Stimulated activated CD4-positive, alpha-beta T cell treated with anti-CD3 and anti-CD28 coated beads, Interleukin-4, amount 100 ng/mL, for 48 hours (primary cell): ENCODE results near the gene EIF4ENIF1.
"Not testable (repeated sequence)": the region's sequence is repeated elsewhere in the genome, so short reads cannot be mapped to it uniquely, and the experiment has no call there.

Experiments used
- DNase-seq, 2 donors: peaks; one replicate each; pipeline ENCODE4 v3.0.0-alpha.2; 2020; ENCODE audit warnings: low read depth in 2 of 2

EIF4ENIF1 gene

DNA sequence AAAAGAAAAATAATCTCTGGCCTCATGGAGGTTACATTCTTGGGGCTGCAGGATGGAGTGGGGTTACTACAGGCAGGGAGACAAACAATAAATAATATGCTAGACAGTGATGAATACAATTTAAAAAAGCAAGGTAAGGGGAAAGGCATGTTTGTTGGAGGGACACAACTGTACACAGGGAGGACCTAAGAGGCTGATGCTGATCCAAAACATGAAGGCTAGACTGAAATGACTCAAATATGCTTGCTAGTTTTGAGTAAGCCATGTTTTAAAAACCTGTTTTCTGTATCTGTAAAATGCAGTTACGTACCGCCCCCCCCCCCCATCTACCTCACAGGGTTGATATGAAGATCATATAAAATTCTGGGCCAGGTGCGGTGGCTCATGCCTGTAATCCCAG lies 44.0 kb downstream of the EIF4ENIF1 start:
- no peak for DNase-seq

DNA sequence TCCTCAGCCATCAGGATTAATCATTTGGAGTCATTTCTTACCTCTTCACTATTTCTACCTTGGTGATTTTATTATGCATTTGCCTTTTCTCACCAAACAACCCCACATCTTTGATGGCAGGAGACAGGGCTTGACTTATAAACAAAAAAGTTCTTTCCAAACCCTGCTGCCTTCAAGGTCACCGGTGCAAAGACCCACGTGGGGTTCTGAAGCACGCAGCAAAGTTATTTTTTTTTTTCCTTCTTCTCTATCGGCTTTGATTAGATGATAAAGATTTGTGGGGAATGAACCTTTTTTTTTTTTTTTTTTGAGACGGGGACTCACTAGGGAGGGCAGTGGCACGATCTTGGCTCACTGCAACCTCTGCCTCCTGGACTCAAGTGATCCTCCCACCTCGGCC lies 46.1 kb downstream of the EIF4ENIF1 start:
- DNase-seq = no peak

DNA sequence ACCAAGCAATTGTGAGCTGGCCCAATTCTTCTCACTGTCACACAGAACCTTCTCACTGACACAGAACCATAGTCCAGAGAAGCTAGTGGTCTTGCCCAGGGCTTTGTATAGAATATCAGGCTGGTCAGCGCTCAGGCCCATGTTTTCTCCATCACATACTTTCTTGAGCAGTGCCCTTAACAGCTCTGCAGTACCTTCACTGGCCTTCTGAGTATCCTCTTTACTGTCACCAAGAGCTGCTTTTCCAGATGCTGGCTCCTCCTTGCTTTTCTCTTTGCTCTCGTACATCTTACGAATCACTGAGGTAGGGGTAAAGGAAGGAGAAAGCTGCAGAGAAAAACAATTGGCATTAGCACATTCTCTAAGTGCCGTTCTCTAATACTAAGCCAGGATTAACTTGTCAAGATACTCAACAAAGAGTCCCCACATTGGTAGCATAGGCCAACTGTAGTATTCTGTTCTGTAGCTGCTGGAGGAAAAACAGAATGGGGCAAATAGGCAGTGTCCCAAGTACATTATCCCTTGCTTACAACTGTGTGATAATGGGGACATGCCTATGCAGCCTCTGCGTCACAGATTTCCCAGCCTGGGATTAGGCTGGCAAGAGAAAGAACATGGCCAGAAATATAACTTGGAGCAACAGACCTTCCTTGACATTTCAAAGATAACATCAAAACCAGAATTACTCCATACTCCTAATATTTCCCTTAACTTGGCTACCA lies 46.7 kb downstream of the EIF4ENIF1 start:
- DNase-seq = no peak

DNA sequence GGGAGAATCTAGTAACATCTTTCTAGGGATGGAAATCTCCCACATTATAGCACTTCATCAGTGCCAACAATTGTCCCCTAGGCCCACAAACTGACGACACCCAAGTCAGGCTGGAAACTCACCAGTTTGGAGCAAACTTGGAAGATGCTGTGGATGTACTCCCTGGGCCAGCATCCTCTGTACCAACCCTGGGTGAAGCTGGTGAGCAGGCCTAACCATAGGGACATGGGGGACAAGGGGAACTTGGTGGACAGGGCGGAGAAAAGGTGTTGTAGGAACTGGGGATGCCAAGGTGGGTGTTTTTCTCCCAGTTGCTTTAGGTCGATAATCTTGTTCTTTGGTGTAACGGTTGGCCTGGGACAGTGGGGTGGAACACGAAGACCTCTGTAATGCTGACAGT lies 48.0 kb downstream of the EIF4ENIF1 start:
- DNase-seq = no peak

DNA sequence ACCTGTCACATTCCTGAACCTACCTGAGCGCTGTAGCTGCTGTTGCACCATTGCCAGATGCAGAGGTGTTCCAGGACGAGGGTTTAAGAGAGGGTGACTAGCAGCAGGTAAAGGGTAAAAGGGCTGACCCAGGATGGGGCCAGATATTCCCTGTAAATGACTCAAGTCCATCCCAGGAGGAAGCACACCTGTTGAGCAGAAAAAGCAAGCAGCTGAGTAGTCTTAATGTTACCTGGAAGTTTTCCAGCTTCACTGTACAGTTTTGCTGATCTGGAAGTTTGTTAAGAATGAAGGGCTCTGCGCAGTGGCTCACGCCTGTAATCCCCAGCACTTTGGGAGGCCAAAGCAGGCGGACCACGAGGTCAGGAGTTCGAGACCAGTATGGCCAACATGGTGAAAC lies 49.0 kb downstream of the EIF4ENIF1 start:
- no peak for DNase-seq

DNA sequence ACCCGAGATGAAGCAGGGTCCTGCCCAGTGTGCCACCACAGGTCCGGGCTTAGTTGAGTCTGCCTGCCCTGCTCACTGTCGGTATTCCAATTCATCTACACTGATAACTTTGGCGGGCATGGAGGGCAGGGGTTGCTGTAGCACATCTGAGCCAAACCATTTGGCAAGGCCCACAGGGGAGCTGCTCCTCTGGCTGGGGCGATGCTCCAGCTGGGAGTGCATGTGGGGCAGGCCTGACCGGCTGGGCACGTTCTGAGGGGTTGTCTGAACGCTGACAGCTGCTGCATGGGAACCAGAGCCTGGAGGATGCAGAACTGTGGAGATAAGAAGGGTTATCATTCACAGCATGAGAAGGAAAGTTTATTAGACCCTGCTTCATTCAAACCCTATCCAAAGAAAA lies 49.8 kb downstream of the EIF4ENIF1 start:
- DNase-seq = no peak

DNA sequence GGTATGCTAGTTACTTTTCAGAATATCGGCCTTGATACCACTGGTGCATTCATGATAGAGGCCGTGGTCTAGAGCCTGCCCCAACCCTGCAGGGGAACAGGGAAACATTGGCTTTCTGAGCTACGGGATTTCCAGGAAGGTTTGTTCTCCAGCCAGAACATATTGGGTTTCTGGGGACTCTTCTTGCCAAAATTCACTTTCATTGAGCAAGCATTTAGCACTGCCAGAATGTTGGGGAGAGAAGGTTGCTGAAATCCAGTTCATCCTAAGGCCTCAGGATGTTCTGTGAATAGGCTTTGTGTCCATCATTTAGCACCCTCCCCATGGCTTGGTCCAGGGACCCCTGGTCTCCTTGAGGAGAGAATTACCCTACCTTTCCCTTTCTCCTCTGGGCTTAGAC lies 53.5 kb downstream of the EIF4ENIF1 start:
- no peak for DNase-seq

DNA sequence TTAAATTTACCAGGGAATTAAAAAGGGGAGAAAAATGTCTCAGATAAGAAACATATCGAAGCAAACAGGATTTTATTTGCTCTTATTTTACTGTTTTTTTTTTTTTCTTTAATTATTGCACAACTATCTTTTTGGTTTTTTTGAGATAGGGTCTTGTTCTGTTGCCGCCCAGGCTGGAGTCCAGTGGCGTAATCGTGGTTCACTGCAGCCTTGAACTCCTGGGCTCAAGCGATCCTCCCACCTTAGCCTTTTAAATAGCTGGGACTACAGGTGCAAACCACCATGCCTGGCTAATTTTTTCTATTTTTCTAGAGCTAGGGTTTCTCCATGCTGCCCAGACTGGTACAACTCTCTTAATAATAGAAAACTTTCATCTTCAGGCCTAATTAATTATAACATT lies 57.7 kb downstream of the EIF4ENIF1 start:
- no peak for DNase-seq

DNA sequence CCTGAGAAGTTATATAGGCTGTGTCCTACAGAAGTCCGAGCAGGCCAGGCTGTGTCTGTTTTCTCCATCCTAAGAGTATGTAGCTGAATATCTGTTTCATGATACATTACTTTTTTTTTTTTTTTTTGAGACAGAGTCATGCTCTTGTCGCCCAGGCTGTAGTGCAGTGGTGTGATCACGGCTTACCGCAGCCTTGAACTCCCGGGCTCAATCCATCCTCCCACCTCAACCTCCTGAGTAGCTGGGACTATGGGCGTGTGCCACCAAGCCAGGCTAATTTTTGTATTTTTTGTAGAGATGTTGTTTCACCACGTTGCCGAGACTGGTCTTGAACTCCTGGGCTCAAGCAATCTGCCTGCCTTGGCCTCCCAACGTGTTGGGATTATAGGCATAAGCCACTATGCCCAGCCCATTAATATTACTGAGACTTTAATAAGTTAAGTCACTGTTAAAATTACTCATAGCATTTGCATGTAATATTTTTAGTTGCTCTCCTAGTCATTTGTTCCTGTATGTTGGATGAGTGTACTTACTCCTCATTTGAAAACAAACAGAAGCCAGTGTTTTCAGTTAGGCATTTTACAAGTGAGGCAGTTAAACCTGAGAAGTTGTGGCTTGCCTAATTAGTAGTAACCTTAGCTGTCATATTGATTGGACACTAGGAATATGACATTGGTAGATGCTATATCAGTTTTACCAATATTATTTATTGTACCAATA lies 64.2 kb downstream of the EIF4ENIF1 start:
- DNase-seq = no peak

DNA sequence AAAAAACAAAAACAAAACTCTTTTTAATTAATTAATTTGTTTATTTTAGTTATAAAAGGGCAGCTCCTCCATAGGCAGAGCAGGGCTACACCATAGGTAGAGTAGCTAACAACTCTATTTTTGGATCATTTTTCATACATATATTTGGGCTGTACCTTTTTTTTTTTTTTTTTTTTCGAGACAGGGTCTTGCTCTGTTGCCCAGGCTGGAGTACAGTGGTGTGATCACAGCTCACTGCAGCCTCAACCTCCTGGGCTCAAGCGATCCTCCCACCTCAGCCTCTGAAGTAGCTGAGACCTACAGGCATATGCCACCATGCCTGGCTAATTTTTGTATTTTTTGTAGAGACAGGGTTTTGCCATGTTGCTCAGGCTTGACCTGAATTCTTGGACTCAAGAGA lies 87.3 kb downstream of the EIF4ENIF1 start:
- DNase-seq = not testable (repeated sequence)

DNA sequence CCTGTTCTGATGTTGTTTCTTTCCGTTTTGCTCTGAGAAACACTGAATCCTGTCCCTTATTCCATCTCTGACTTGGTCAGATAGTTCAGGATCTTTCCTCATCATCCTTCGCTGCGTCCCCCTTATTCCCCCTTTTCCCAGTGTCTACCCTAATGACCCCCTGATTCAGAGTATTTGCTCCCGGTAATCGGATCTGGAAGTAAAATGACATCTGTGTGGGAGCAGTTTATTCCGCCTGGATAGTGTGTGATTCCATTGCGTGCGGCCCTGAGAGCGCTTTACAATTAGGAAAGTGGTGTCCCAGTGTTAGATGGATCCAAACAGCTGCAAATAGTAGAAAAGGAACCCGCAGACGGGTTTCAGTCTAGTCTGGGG lies 89.6 kb downstream of the EIF4ENIF1 start:
- no peak for DNase-seq

DNA sequence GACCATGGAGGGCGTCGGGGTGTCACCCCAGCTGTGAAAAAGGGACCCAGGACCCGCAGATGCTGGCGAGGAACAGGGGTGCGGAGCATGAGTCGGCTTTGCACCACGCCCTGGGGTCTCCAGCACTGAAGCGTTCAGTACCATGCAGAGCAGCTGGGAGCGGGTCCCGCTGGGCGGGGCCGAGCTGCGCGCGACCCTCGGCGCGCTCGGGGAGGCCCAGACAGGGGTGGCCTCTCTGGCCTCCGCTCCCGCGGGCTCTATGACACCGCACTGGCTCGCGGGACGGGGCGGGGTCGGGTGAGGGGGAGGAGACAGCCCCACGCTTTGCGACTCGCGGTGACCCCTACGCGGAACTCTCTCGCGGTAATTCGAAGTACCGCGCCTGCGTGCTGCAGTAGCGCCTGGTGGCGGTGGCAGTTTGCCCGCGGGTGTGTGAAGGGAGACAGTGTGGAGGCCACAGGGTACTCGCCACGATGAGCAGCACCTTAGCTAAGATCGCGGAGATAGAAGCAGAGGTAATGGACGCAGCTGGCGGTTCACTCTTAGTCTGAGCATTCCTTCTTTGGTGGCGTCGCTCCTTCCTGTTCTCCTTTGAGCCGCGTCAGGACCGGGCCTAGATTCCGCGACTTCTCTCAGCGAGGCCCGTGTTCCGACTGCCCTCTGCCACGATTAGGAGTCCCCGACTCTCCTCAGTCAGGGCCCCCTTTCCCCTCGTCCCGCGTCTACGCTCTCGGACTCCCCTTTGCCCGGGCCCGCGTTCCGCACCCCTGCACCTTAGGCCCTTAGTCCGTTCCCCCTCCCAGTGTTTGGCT lies 90.2 kb downstream of the EIF4ENIF1 start, which contains the start of gene DRG1:
Gene DRG1, plus strand, starts transcription at position 394 of the 812 bp plus-strand sequence. Its CDS starts 80 bp downstream, at position 474.
- DNase-seq = peak; percentile 97

DNA sequence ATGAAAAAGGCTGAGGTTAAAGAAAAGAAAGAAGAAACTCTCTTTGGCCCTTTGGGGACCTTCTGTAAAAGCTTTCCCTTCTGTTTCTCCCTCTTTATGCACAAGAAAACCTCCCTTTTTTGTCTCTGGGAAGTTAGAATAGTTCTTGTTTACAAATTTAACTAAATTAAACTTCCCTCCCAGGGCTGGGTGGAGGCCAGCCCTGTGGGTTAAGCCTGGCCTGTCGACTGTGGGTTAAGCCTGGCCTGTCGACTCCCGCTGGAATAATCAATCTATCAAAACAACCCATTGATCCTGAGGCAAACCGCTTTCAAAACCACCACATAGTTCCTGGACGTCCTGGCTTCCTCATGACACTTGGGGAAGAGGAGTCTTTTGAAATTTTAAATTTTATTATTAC lies 91.4 kb downstream of the EIF4ENIF1 start:
- no peak for DNase-seq

DNA sequence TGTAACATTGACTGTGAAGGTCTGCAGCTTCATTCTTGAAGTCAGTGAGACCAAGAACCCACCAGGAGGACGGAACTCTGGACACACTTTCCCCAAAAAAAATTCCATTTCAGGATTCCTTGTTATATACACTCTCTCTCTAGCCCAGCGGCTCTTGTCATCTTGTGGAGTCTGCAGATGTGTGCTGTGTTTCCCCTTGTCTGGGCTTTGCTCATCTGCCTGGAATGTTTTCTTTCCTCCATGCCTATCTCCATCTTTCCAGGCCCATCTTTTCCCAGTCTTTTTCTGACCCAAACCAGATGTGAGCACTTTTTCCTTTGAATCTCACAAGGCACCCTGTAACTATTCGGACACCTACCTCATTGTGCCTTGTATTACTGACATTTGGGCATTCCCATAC lies 95.3 kb downstream of the EIF4ENIF1 start:
- no peak for DNase-seq

DNA sequence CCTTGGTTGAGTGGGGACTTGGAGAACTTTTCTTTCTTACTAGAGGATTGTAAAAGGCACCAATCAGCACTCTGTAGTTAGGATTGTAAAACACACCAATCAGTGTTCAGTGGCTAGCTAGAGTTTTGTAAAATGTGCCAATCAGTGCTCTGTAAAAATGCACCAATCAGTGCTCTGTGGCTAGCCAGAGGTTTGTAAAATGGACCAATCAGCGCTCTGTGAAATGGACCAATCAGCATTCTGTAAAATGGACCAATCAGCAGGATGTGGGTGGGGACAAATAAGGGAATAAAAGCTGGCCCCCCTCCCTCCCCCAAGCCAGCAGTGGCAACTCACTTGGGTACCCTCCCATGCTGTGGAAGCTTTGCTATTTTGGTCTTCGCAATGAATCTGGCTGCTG lies 95.7 kb downstream of the EIF4ENIF1 start:
- no peak for DNase-seq
